Measurements from ENCODE around the gene PLXNA2.
A peak's percentile ranks its signal among the peaks of the same experiment; 100 is the strongest.

Gene PLXNA2

GRCh38 chr1:208111646-208112190, 132.5 kb downstream of the PLXNA2 start:
- no peak for DNase-seq

GRCh38 chr1:208110296-208110695, 133.9 kb downstream of the PLXNA2 start:
- no peak for DNase-seq

GRCh38 chr1:208108646-208109330, 135.4 kb downstream of the PLXNA2 start:
- no peak for DNase-seq

- DNase-seq = no peak
Measured at GRCh38 chr1:208108213-208108608, 136.0 kb downstream of the PLXNA2 start.

GRCh38 chr1:208107425-208108212, 136.6 kb downstream of the PLXNA2 start:
- DNase-seq = no peak

- DNase-seq = no peak
Measured at GRCh38 chr1:208106218-208106617, 138.0 kb downstream of the PLXNA2 start.

GRCh38 chr1:208105756-208106155, 138.4 kb downstream of the PLXNA2 start:
- no peak for DNase-seq

- no peak for DNase-seq
Measured at GRCh38 chr1:208103597-208104513, 140.3 kb downstream of the PLXNA2 start.

- DNase-seq = peak; percentile 92
Measured at GRCh38 chr1:208101661-208102431, 142.3 kb downstream of the PLXNA2 start.

GRCh38 chr1:208100906-208101305, 143.3 kb downstream of the PLXNA2 start:
- DNase-seq = peak; percentile 54

GRCh38 chr1:208100106-208100505, 144.1 kb downstream of the PLXNA2 start:
- no peak for DNase-seq

- DNase-seq = no peak
Measured at GRCh38 chr1:208098773-208099172, 145.4 kb downstream of the PLXNA2 start.

- DNase-seq = no peak
Measured at GRCh38 chr1:208093754-208094719, 150.1 kb downstream of the PLXNA2 start.

- DNase-seq = no peak
Measured at GRCh38 chr1:208093046-208093445, 151.1 kb downstream of the PLXNA2 start.

- DNase-seq = no peak
Measured at GRCh38 chr1:208090388-208091301, 153.5 kb downstream of the PLXNA2 start.

- DNase-seq = no peak
Measured at GRCh38 chr1:208089761-208090370, 154.3 kb downstream of the PLXNA2 start.

- DNase-seq = no peak
Measured at GRCh38 chr1:208089149-208089548, 155.0 kb downstream of the PLXNA2 start.

- DNase-seq = no peak
Measured at GRCh38 chr1:208088319-208088718, 155.9 kb downstream of the PLXNA2 start.

Measured in DMS153 (cell line).